ENCODE results near the gene HSD17B8.

DNA sequence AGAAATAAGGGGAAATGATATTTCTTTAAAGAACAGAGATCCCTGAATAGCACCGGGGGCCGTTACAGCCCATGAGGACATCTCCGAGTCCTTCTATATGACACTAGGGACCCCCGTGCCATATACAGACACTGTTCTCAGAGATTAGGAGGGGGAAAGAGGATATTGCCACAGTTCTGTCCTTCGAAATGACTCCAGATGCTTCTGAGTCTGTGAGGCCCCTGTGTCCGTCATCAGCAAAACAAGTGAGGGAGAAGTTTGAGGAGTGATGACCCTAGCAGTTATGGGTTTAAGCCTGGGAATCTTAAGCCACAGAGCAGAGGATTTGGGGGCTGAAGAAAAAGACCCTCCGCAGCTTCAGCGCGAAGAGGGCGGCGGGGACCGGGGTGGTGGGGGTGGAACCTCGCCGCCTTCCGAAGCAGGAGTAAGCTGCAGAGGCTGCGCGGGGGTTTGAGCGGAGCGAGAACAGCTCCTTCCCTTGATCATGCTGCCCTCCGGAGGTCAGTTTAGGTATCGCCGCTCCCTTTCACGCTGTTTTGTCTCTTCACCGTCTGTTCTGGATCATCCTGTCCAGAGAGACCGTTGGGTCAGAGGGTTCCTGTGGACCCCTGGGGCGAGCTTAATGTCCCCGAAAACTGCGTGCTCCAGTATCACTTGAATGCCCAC is 43.7 kb downstream of the HSD17B8 start:
- TF ChIP-seq, protein P1, sequence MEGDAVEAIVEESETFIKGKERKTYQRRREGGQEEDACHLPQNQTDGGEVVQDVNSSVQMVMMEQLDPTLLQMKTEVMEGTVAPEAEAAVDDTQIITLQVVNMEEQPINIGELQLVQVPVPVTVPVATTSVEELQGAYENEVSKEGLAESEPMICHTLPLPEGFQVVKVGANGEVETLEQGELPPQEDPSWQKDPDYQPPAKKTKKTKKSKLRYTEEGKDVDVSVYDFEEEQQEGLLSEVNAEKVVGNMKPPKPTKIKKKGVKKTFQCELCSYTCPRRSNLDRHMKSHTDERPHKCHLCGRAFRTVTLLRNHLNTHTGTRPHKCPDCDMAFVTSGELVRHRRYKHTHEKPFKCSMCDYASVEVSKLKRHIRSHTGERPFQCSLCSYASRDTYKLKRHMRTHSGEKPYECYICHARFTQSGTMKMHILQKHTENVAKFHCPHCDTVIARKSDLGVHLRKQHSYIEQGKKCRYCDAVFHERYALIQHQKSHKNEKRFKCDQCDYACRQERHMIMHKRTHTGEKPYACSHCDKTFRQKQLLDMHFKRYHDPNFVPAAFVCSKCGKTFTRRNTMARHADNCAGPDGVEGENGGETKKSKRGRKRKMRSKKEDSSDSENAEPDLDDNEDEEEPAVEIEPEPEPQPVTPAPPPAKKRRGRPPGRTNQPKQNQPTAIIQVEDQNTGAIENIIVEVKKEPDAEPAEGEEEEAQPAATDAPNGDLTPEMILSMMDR (IDR thresholded peaks at IDR 0.05 in 2 of 3, conservative IDR thresholded peaks at IDR 0.05 in 1 of 3; ENCODE audit: borderline replicate concordance in 1 of 3, insufficient read depth in 1 of 3, low read depth in 2 of 3, low read length in 2 of 3) = peak; percentile 76 to 85 (median 78)
- TF ChIP-seq, protein P2, sequence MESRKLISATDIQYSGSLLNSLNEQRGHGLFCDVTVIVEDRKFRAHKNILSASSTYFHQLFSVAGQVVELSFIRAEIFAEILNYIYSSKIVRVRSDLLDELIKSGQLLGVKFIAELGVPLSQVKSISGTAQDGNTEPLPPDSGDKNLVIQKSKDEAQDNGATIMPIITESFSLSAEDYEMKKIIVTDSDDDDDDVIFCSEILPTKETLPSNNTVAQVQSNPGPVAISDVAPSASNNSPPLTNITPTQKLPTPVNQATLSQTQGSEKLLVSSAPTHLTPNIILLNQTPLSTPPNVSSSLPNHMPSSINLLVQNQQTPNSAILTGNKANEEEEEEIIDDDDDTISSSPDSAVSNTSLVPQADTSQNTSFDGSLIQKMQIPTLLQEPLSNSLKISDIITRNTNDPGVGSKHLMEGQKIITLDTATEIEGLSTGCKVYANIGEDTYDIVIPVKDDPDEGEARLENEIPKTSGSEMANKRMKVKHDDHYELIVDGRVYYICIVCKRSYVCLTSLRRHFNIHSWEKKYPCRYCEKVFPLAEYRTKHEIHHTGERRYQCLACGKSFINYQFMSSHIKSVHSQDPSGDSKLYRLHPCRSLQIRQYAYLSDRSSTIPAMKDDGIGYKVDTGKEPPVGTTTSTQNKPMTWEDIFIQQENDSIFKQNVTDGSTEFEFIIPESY (IDR thresholded peaks at IDR 0.05; ENCODE audit: extremely low read depth, insufficient replicate concordance, low read length) = no peak
- TF ChIP-seq EZH2 (IDR thresholded peaks at IDR 0.05) = no peak
- TF ChIP-seq RAD21 (IDR thresholded peaks at IDR 0.05; ENCODE audit: low read depth) = peak; percentile 94
- no peak for TF ChIP-seq SP1 (IDR thresholded peaks at IDR 0.05; ENCODE audit: low read depth)
- no peak for TF ChIP-seq ELF1 (IDR thresholded peaks at IDR 0.05; ENCODE audit: borderline replicate concordance, low read depth)
- TF ChIP-seq YY1 (IDR thresholded peaks at IDR 0.05; ENCODE audit: extremely low read depth, insufficient replicate concordance, low read depth, low read length) = no peak
- TF ChIP-seq, protein P3, sequence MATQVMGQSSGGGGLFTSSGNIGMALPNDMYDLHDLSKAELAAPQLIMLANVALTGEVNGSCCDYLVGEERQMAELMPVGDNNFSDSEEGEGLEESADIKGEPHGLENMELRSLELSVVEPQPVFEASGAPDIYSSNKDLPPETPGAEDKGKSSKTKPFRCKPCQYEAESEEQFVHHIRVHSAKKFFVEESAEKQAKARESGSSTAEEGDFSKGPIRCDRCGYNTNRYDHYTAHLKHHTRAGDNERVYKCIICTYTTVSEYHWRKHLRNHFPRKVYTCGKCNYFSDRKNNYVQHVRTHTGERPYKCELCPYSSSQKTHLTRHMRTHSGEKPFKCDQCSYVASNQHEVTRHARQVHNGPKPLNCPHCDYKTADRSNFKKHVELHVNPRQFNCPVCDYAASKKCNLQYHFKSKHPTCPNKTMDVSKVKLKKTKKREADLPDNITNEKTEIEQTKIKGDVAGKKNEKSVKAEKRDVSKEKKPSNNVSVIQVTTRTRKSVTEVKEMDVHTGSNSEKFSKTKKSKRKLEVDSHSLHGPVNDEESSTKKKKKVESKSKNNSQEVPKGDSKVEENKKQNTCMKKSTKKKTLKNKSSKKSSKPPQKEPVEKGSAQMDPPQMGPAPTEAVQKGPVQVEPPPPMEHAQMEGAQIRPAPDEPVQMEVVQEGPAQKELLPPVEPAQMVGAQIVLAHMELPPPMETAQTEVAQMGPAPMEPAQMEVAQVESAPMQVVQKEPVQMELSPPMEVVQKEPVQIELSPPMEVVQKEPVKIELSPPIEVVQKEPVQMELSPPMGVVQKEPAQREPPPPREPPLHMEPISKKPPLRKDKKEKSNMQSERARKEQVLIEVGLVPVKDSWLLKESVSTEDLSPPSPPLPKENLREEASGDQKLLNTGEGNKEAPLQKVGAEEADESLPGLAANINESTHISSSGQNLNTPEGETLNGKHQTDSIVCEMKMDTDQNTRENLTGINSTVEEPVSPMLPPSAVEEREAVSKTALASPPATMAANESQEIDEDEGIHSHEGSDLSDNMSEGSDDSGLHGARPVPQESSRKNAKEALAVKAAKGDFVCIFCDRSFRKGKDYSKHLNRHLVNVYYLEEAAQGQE (IDR thresholded peaks at IDR 0.05; ENCODE audit: low read depth) = no peak
- no peak for TF ChIP-seq CEBPB (IDR thresholded peaks at IDR 0.05; ENCODE audit: low read depth)
- no peak for TF ChIP-seq ZFX (IDR thresholded peaks at IDR 0.05)
- TF ChIP-seq POLR2A (IDR thresholded peaks at IDR 0.05; ENCODE audit: borderline replicate concordance, extremely low read depth, insufficient read depth, insufficient read length) = no peak
- no peak for TF ChIP-seq SRF (IDR thresholded peaks at IDR 0.05; ENCODE audit: low read depth)

Measured in HCT116 (cell line).